Lower leg skin (tissue), 3 donors: ENCODE measurements around the gene FKBP5.

Source experiments
- CTCF ChIP-seq, 3 donors: fragments of 450-650 bp; IDR thresholded peaks; one replicate each; pipeline ENCODE4 v1.5.1; 2016; ENCODE audit warnings: antibody characterized with exemption in 3 of 3, mild to moderate bottlenecking in 3 of 3, moderate library complexity in 2 of 3
- POLR2A ChIP-seq, 2 donors: fragments of 450-650 bp; IDR thresholded peaks; one replicate each; pipeline ENCODE4 v1.6.1; 2016 to 2017; ENCODE audit warnings: antibody characterized with exemption in 2 of 2, mild to moderate bottlenecking in 1 of 2, moderate library complexity in 1 of 2

GRCh38 chr6:35534407-35535170, 154.1 kb downstream of the FKBP5 start:
- TF ChIP-seq CTCF (IDR thresholded peaks at IDR 0.05) (no peak), POLR2A (IDR thresholded peaks at IDR 0.05) (no peak)
